ENCODE measurements around the gene OR8J3. TPM values are rescaled to one million over a fixed set of nuclear protein-coding genes. Genes with fewer than 3 reads are reported as not detected.

Gene OR8J3
- not detected for total RNA-seq
- not detected for polyA plus RNA-seq

GRCh38 chr11:56140151-56140661 is at the start of gene OR8J3:
Gene OR8J3 (minus strand): TSS chr11:56140201. CDS start chr11:56137718, 2,483 bp downstream.
- Mint-ChIP-seq H3K27me3 (peaks cover 0 to 2% of the 10 kb centered on the region in 2 donors), H3K4me1 (no peaks in the 10 kb centered on the region), H3K36me3 (peaks cover 0 to 1% (median 0%) of the 10 kb centered on the region in 3 donors), H3K4me3 (no peak within 1 kb of the TSS), H3K9me3 (peaks cover 7 to 45% (median 21%) of the 10 kb centered on the region in 5 donors), H3K27ac (no peak within 1 kb of the TSS)
- Histone ChIP-seq H3K27ac (ENCODE audit: low read depth, low read length) (no peak within 1 kb of the TSS), H3K4me1 (ENCODE audit: insufficient read depth, low read length) (no peaks in the 10 kb centered on the region), H3K4me3 (ENCODE audit: low read length) (no peak within 1 kb of the TSS), H3K9me3 (ENCODE audit: low read length) (no peaks in the 10 kb centered on the region), H3K27me3 (ENCODE audit: insufficient read depth, low read length, poor library complexity, severe bottlenecking) (no peaks in the 10 kb centered on the region), H3K36me3 (ENCODE audit: insufficient read depth, low read length) (no peaks in the 10 kb centered on the region)
- CTCF ChIA-PET: no interaction called here
- POLR2A ChIA-PET: no interaction called here
- no peak for DNase-seq

GRCh38 chr11:56188602-56189001 is 48.6 kb upstream of the OR8J3 start:
- Mint-ChIP-seq H3K4me3 (no peak overlapping the region), H3K4me1 (no peaks in the 10 kb centered on the region), H3K9me3 (peaks cover 5 to 49% (median 8%) of the 10 kb centered on the region in 5 donors), H3K36me3 (no peaks in the 10 kb centered on the region), H3K27me3 (no peaks in the 10 kb centered on the region), H3K27ac (no peak overlapping the region)
- Histone ChIP-seq H3K9me3 (ENCODE audit: low read length) (no peaks in the 10 kb centered on the region), H3K27me3 (ENCODE audit: insufficient read depth, low read length, poor library complexity, severe bottlenecking) (no peaks in the 10 kb centered on the region), H3K36me3 (ENCODE audit: insufficient read depth, low read length) (no peaks in the 10 kb centered on the region), H3K27ac (ENCODE audit: low read depth, low read length) (no peak overlapping the region), H3K4me1 (ENCODE audit: insufficient read depth, low read length) (no peaks in the 10 kb centered on the region), H3K4me3 (ENCODE audit: low read length) (no peak overlapping the region)
- DNase-seq: no peak
- CTCF ChIA-PET: no interaction called here
- POLR2A ChIA-PET: no interaction called here

GRCh38 chr11:56183459-56183858 is 43.5 kb upstream of the OR8J3 start:
- Histone ChIP-seq H3K27ac (ENCODE audit: low read depth, low read length) (no peak overlapping the region), H3K4me1 (ENCODE audit: insufficient read depth, low read length) (no peaks in the 10 kb centered on the region), H3K36me3 (ENCODE audit: insufficient read depth, low read length) (no peaks in the 10 kb centered on the region), H3K9me3 (ENCODE audit: low read length) (no peaks in the 10 kb centered on the region), H3K27me3 (ENCODE audit: insufficient read depth, low read length, poor library complexity, severe bottlenecking) (no peaks in the 10 kb centered on the region), H3K4me3 (ENCODE audit: low read length) (no peak overlapping the region)
- ChIA-PET CTCF (no interaction called here), POLR2A (no interaction called here)
- Mint-ChIP-seq H3K27ac (no peak overlapping the region), H3K9me3 (peaks cover 5 to 60% (median 17%) of the 10 kb centered on the region in 5 donors), H3K27me3 (no peaks in the 10 kb centered on the region), H3K4me3 (no peak overlapping the region), H3K36me3 (no peaks in the 10 kb centered on the region), H3K4me1 (no peaks in the 10 kb centered on the region)
- DNase-seq: no peak

- POLR2A ChIA-PET: no interaction called here
- Histone ChIP-seq H3K4me3 (ENCODE audit: low read length) (no peak within 1 kb of the TSS), H3K4me1 (ENCODE audit: insufficient read depth, low read length) (no peaks in the 10 kb centered on the region)
These were observed 36.3 kb upstream of the OR8J3 start, which contains the start of gene OR5J2 for GRCh38 chr11:56176318-56176717. Gene OR5J2 (plus strand): TSS chr11:56176618. CDS start chr11:56176618, 0 bp downstream.

GRCh38 chr11:56172256-56172830 is 32.3 kb upstream of the OR8J3 start:
- H3K9me3 ChIP-seq (ENCODE audit: low read length): no peaks in the 10 kb centered on the region

More at GRCh38 chr11:56176318-56176717, 36.3 kb upstream of the OR8J3 start, which contains the start of gene OR5J2:
- H3K27ac ChIP-seq (ENCODE audit: low read depth, low read length): no peak within 1 kb of the TSS
- CTCF ChIA-PET: no interaction called here
- no peaks in the 10 kb centered on the region for H3K36me3 ChIP-seq (ENCODE audit: insufficient read depth, low read length)
- Mint-ChIP-seq H3K4me3 (no peak within 1 kb of the TSS), H3K36me3 (no peaks in the 10 kb centered on the region), H3K4me1 (no peaks in the 10 kb centered on the region), H3K9me3 (peaks cover 4 to 26% (median 17%) of the 10 kb centered on the region in 5 donors), H3K27me3 (no peaks in the 10 kb centered on the region), H3K27ac (no peak within 1 kb of the TSS)
- H3K27me3 ChIP-seq (ENCODE audit: insufficient read depth, low read length, poor library complexity, severe bottlenecking): no peaks in the 10 kb centered on the region
- no peaks in the 10 kb centered on the region for H3K9me3 ChIP-seq (ENCODE audit: low read length)
- DNase-seq: no peak

GRCh38 chr11:56163804-56164203 is 23.8 kb upstream of the OR8J3 start:
- POLR2A ChIA-PET: no interaction called here
- peak overlapping the region in 1 of 8 donors; percentile 2 for H3K27ac Mint-ChIP-seq
- no peaks in the 10 kb centered on the region for H3K4me1 ChIP-seq (ENCODE audit: insufficient read depth, low read length)
- no peak overlapping the region for H3K27ac ChIP-seq (ENCODE audit: low read depth, low read length)
- H3K27me3 ChIP-seq (ENCODE audit: insufficient read depth, low read length, poor library complexity, severe bottlenecking): no peaks in the 10 kb centered on the region
- CTCF ChIA-PET: no interaction called here
- no peaks in the 10 kb centered on the region for H3K9me3 ChIP-seq (ENCODE audit: low read length)
- no peaks in the 10 kb centered on the region for H3K27me3 Mint-ChIP-seq
- no peak overlapping the region for H3K4me3 Mint-ChIP-seq
- H3K9me3 Mint-ChIP-seq: peaks cover 2 to 48% (median 16%) of the 10 kb centered on the region in 5 donors
- no peak for DNase-seq
- H3K36me3 Mint-ChIP-seq: no peaks in the 10 kb centered on the region
- no peak overlapping the region for H3K4me3 ChIP-seq (ENCODE audit: low read length)
- H3K36me3 ChIP-seq (ENCODE audit: insufficient read depth, low read length): no peaks in the 10 kb centered on the region
- no peaks in the 10 kb centered on the region for H3K4me1 Mint-ChIP-seq

More at GRCh38 chr11:56172256-56172830, 32.3 kb upstream of the OR8J3 start:
- H3K27me3 Mint-ChIP-seq: no peaks in the 10 kb centered on the region
- Histone ChIP-seq H3K4me3 (ENCODE audit: low read length) (no peak overlapping the region), H3K36me3 (ENCODE audit: insufficient read depth, low read length) (no peaks in the 10 kb centered on the region), H3K4me1 (ENCODE audit: insufficient read depth, low read length) (no peaks in the 10 kb centered on the region), H3K27ac (ENCODE audit: low read depth, low read length) (no peak overlapping the region), H3K27me3 (ENCODE audit: insufficient read depth, low read length, poor library complexity, severe bottlenecking) (no peaks in the 10 kb centered on the region)
- H3K4me3 Mint-ChIP-seq: no peak overlapping the region
- CTCF ChIA-PET: no interaction called here
- POLR2A ChIA-PET: no interaction called here
- DNase-seq: no peak
- no peaks in the 10 kb centered on the region for H3K36me3 Mint-ChIP-seq
- no peaks in the 10 kb centered on the region for H3K4me1 Mint-ChIP-seq
- H3K27ac Mint-ChIP-seq: no peak overlapping the region
- peaks cover 2 to 36% (median 16%) of the 10 kb centered on the region in 5 donors for H3K9me3 Mint-ChIP-seq

- CTCF ChIA-PET: no interaction called here
These were observed 20.2 kb upstream of the OR8J3 start, which contains the start of gene OR8K5 for GRCh38 chr11:56160217-56160616. Gene OR8K5 (minus strand): TSS chr11:56160317. CDS start chr11:56160317, 0 bp downstream.

GRCh38 chr11:56152333-56152732 is 12.3 kb upstream of the OR8J3 start:
- H3K27ac Mint-ChIP-seq: no peak overlapping the region
- CTCF ChIA-PET: no interaction called here
- no peak overlapping the region for H3K4me3 ChIP-seq (ENCODE audit: low read length)

More at GRCh38 chr11:56160217-56160616, 20.2 kb upstream of the OR8J3 start, which contains the start of gene OR8K5:
- no peaks in the 10 kb centered on the region for H3K27me3 Mint-ChIP-seq
- no peaks in the 10 kb centered on the region for H3K4me1 ChIP-seq (ENCODE audit: insufficient read depth, low read length)
- no peaks in the 10 kb centered on the region for H3K27me3 ChIP-seq (ENCODE audit: insufficient read depth, low read length, poor library complexity, severe bottlenecking)
- H3K27ac Mint-ChIP-seq: no peak within 1 kb of the TSS
- no peaks in the 10 kb centered on the region for H3K9me3 ChIP-seq (ENCODE audit: low read length)
- peaks cover 12 to 44% (median 19%) of the 10 kb centered on the region in 5 donors for H3K9me3 Mint-ChIP-seq
- DNase-seq: no peak
- H3K4me3 Mint-ChIP-seq: no peak within 1 kb of the TSS
- H3K36me3 ChIP-seq (ENCODE audit: insufficient read depth, low read length): no peaks in the 10 kb centered on the region
- no peak within 1 kb of the TSS for H3K4me3 ChIP-seq (ENCODE audit: low read length)
- no peaks in the 10 kb centered on the region for H3K36me3 Mint-ChIP-seq
- POLR2A ChIA-PET: no interaction called here
- no peaks in the 10 kb centered on the region for H3K4me1 Mint-ChIP-seq
- no peak within 1 kb of the TSS for H3K27ac ChIP-seq (ENCODE audit: low read depth, low read length)

More at GRCh38 chr11:56152333-56152732, 12.3 kb upstream of the OR8J3 start:
- Histone ChIP-seq H3K9me3 (ENCODE audit: low read length) (no peaks in the 10 kb centered on the region), H3K36me3 (ENCODE audit: insufficient read depth, low read length) (no peaks in the 10 kb centered on the region), H3K27me3 (ENCODE audit: insufficient read depth, low read length, poor library complexity, severe bottlenecking) (no peaks in the 10 kb centered on the region), H3K4me1 (ENCODE audit: insufficient read depth, low read length) (no peaks in the 10 kb centered on the region), H3K27ac (ENCODE audit: low read depth, low read length) (no peak overlapping the region)
- Mint-ChIP-seq H3K9me3 (peaks cover 22 to 47% (median 29%) of the 10 kb centered on the region in 5 donors), H3K36me3 (no peaks in the 10 kb centered on the region), H3K27me3 (no peaks in the 10 kb centered on the region), H3K4me3 (no peak overlapping the region), H3K4me1 (no peaks in the 10 kb centered on the region)
- POLR2A ChIA-PET: no interaction called here
- no peak for DNase-seq

All from CD8-positive, alpha-beta memory T cell (primary cell).